ENCODE results near the gene ARL6. TPM values are rescaled to one million over a fixed set of nuclear protein-coding genes. Genes with fewer than 3 reads are reported as not detected.

ARL6 gene
- polyA plus RNA-seq, 1 donor from 2014 or later, result 18.2 TPM

GRCh38 chr3:97841304-97841703 is 76.7 kb downstream of the ARL6 start:
- Histone ChIP-seq H3K9ac (ENCODE audit: low read length) (no peak overlapping the region), H3K4me2 (ENCODE audit: low read length) (no peak overlapping the region)
- no peak for TF ChIP-seq EP300 (conservative IDR thresholded peaks at IDR 0.05; ENCODE audit: poor library complexity, severe bottlenecking)
- no peak for TF ChIP-seq REST (IDR thresholded peaks at IDR 0.05; ENCODE audit: borderline replicate concordance)
- no peak for TF ChIP-seq CTCF (IDR thresholded peaks at IDR 0.05; ENCODE audit: poor library complexity, severe bottlenecking)
- no peak for TF ChIP-seq MXI1 (conservative IDR thresholded peaks at IDR 0.05; ENCODE audit: poor library complexity, severe bottlenecking)
- TF ChIP-seq EZH2 (IDR thresholded peaks at IDR 0.05; ENCODE audit: borderline replicate concordance, insufficient read depth, low read length, poor library complexity, severe bottlenecking), result no peak
- no peak for TF ChIP-seq SMC3 (conservative IDR thresholded peaks at IDR 0.05; ENCODE audit: poor library complexity)
- TF ChIP-seq TAF1 (IDR thresholded peaks at IDR 0.05; ENCODE audit: low read depth), result no peak
- TF ChIP-seq POLR2AphosphoS5 (IDR thresholded peaks at IDR 0.05), result no peak
- TF ChIP-seq RAD21 (conservative IDR thresholded peaks at IDR 0.05), result no peak

GRCh38 chr3:97841956-97842355 is 77.4 kb downstream of the ARL6 start:
- no peak overlapping the region for H2AFZ ChIP-seq (ENCODE audit: low read depth, low read length)
- H3K9me3 ChIP-seq (ENCODE audit: low read length), result no peaks in the 10 kb centered on the region
- H3K27ac ChIP-seq (ENCODE audit: low read length), result no peak overlapping the region
- no peak overlapping the region for H3K9ac ChIP-seq (ENCODE audit: low read length)
- no peaks in the 10 kb centered on the region for H3K27me3 ChIP-seq (ENCODE audit: insufficient read depth, low read depth, low read length)
- H3K4me3 ChIP-seq (ENCODE audit: low read length), result no peak overlapping the region
- H4K20me1 ChIP-seq (ENCODE audit: insufficient read depth), result no peaks in the 10 kb centered on the region
- no peaks in the 10 kb centered on the region for H3K36me3 ChIP-seq (ENCODE audit: insufficient read depth, low read length)
- H3F3A ChIP-seq (ENCODE audit: insufficient read depth, low read length, poor library complexity, severe bottlenecking), result no peaks in the 10 kb centered on the region
- H3K9me2 ChIP-seq (ENCODE audit: insufficient read depth, low read length), result no peaks in the 10 kb centered on the region
- H3K79me2 ChIP-seq (replicated peaks; ENCODE audit: insufficient read depth, low read length), result no peaks in the 10 kb centered on the region
- H3K4me2 ChIP-seq (ENCODE audit: low read length), result no peak overlapping the region
- no peak for TF ChIP-seq EP300 (conservative IDR thresholded peaks at IDR 0.05; ENCODE audit: poor library complexity, severe bottlenecking)
- TF ChIP-seq SMC3 (conservative IDR thresholded peaks at IDR 0.05; ENCODE audit: poor library complexity), result no peak
- no peak for TF ChIP-seq RAD21 (conservative IDR thresholded peaks at IDR 0.05)
- no peak for TF ChIP-seq MXI1 (conservative IDR thresholded peaks at IDR 0.05; ENCODE audit: poor library complexity, severe bottlenecking)
- TF ChIP-seq REST (IDR thresholded peaks at IDR 0.05; ENCODE audit: borderline replicate concordance), result no peak
- no peak for TF ChIP-seq TAF1 (IDR thresholded peaks at IDR 0.05; ENCODE audit: low read depth)
- no peak for TF ChIP-seq POLR2AphosphoS5 (IDR thresholded peaks at IDR 0.05)
- no peak for TF ChIP-seq CTCF (IDR thresholded peaks at IDR 0.05; ENCODE audit: poor library complexity, severe bottlenecking)

More at GRCh38 chr3:97841304-97841703, 76.7 kb downstream of the ARL6 start:
- Histone ChIP-seq H3K9me2 (ENCODE audit: insufficient read depth, low read length) (no peaks in the 10 kb centered on the region), H2AFZ (ENCODE audit: low read depth, low read length) (no peak overlapping the region), H3K27ac (ENCODE audit: low read length) (no peak overlapping the region), H3K9me3 (ENCODE audit: low read length) (no peaks in the 10 kb centered on the region), H4K20me1 (ENCODE audit: insufficient read depth) (no peaks in the 10 kb centered on the region), H3K79me2 (replicated peaks; ENCODE audit: insufficient read depth, low read length) (no peaks in the 10 kb centered on the region), H3F3A (ENCODE audit: insufficient read depth, low read length, poor library complexity, severe bottlenecking) (no peaks in the 10 kb centered on the region), H3K36me3 (ENCODE audit: insufficient read depth, low read length) (no peaks in the 10 kb centered on the region), H3K27me3 (ENCODE audit: insufficient read depth, low read depth, low read length) (no peaks in the 10 kb centered on the region), H3K4me3 (ENCODE audit: low read length) (no peak overlapping the region)

Data from neural cell (in vitro differentiated cells).